ENCODE data around the gene KIF26B.

GRCh38 chr1:245301162-245301580, 146.4 kb downstream of the KIF26B start:
- TF ChIP-seq CTCF (IDR thresholded peaks at IDR 0.05; ENCODE audit: insufficient read depth, low read length, poor library complexity, severe bottlenecking) (no peak), EZH2phosphoT487 (conservative IDR thresholded peaks at IDR 0.05; ENCODE audit: low read length) (no peak)

All from SU-DHL-6 (cell line).